ENCODE results near the gene PDE1C.
"Not testable (repeated sequence)": the region's sequence is repeated elsewhere in the genome, so short reads cannot be mapped to it uniquely, and the experiment has no call there.

PDE1C gene

GRCh38 chr7:31887006-31887405, 183.2 kb downstream of the PDE1C start:
- DNase-seq = no peak

GRCh38 chr7:31885171-31885570, 185.0 kb downstream of the PDE1C start:
- no peak for DNase-seq

GRCh38 chr7:31883761-31884164, 186.4 kb downstream of the PDE1C start:
- DNase-seq = peak; percentile 83

GRCh38 chr7:31882187-31882586, 188.0 kb downstream of the PDE1C start:
- DNase-seq = peak; percentile 14

- DNase-seq = no peak
Observed at GRCh38 chr7:31878875-31879274, 191.3 kb downstream of the PDE1C start.

GRCh38 chr7:31875424-31875823, 194.8 kb downstream of the PDE1C start:
- peak; percentile 52 for DNase-seq

GRCh38 chr7:31874631-31875386, 195.4 kb downstream of the PDE1C start:
- DNase-seq = no peak

GRCh38 chr7:31873816-31874597, 196.2 kb downstream of the PDE1C start:
- DNase-seq = no peak

- DNase-seq = no peak
Observed at GRCh38 chr7:31872545-31873370, 197.4 kb downstream of the PDE1C start.

GRCh38 chr7:31864646-31865045, 205.6 kb downstream of the PDE1C start:
- DNase-seq = no peak

- no peak for DNase-seq
Observed at GRCh38 chr7:31860925-31861324, 209.3 kb downstream of the PDE1C start.

- DNase-seq = no peak
Observed at GRCh38 chr7:31858055-31858454, 212.2 kb downstream of the PDE1C start.

GRCh38 chr7:31857172-31857571, 213.0 kb downstream of the PDE1C start:
- no peak for DNase-seq

GRCh38 chr7:31856337-31856736, 213.9 kb downstream of the PDE1C start:
- no peak for DNase-seq

GRCh38 chr7:31855530-31855929, 214.7 kb downstream of the PDE1C start:
- no peak for DNase-seq

GRCh38 chr7:31853380-31853779, 216.8 kb downstream of the PDE1C start:
- DNase-seq = no peak

GRCh38 chr7:31852462-31852861, 217.7 kb downstream of the PDE1C start:
- no peak for DNase-seq

GRCh38 chr7:31851119-31851518, 219.1 kb downstream of the PDE1C start:
- no peak for DNase-seq

- peak; percentile 10 for DNase-seq
Observed at GRCh38 chr7:31850601-31851000, 219.6 kb downstream of the PDE1C start.

GRCh38 chr7:31850066-31850465, 220.1 kb downstream of the PDE1C start:
- DNase-seq = peak; percentile 65

- DNase-seq = no peak
Observed at GRCh38 chr7:31835471-31835870, 234.7 kb downstream of the PDE1C start.

- not testable (repeated sequence) for DNase-seq
Observed at GRCh38 chr7:31833625-31834024, 236.6 kb downstream of the PDE1C start.

- no peak for DNase-seq
Observed at GRCh38 chr7:31828520-31828919, 241.7 kb downstream of the PDE1C start.

Data from HCEC 1CT (cell line).